Vagina (tissue), 2 donors: ENCODE data around the gene IRX5. TPM values are rescaled to one million over a fixed set of nuclear protein-coding genes. Genes with fewer than 3 reads are reported as not detected.
A peak's percentile ranks its signal among the peaks of the same experiment; 100 is the strongest.

Source experiments
- DNase-seq, 2 donors: peaks; one replicate each; pipeline ENCODE4 v3.0.0-alpha.2; 2017; ENCODE audit errors: extremely low spot score in 2 of 2
- H3K27ac ChIP-seq: fragments of 200-600 bp; sonication (generic); one replicate; pipeline ENCODE4 v1.5.1; 2019
- H3K27me3 ChIP-seq: fragments of 200-600 bp; sonication (generic); one replicate; pipeline ENCODE4 v1.5.1; 2019
- H3K36me3 ChIP-seq, 2 donors: fragments of 200-600 bp; sonication (generic); one replicate each; pipeline ENCODE4 v1.5.1; 2017 to 2019
- H3K4me1 ChIP-seq: fragments of 200-600 bp; sonication (generic); one replicate; pipeline ENCODE4 v1.5.1; 2019
- H3K4me3 ChIP-seq, 2 donors: fragments of 200-600 bp; sonication (generic); 1 replicate in 1 of 2; 2 replicates in 1 of 2; pipeline ENCODE4 v1.5.1; 2016 to 2019
- H3K9me3 ChIP-seq: fragments of 200-600 bp; sonication (generic); one replicate; pipeline ENCODE4 v1.5.1; 2019
- POLR2A ChIP-seq, 2 donors: fragments of 450-650 bp; IDR thresholded peaks; one replicate each; pipeline ENCODE4 v1.6.1; 2017; ENCODE audit warnings: antibody characterized with exemption in 2 of 2, mild to moderate bottlenecking in 2 of 2, moderate library complexity in 2 of 2
- POLR2AphosphoS5 ChIP-seq, 2 donors: sonication (generic); formaldehyde crosslinking; IDR thresholded peaks; one replicate each; pipeline ENCODE4 v1.9.0; 2017; ENCODE audit warnings: antibody characterized with exemption in 2 of 2, mild to moderate bottlenecking in 2 of 2, low read depth in 1 of 2; ENCODE audit not compliant: insufficient read depth in 1 of 2
- intact Hi-C: fragments of 100-400 bp; cut with DNase I; formaldehyde crosslinking; loops from one replicate; pipeline ENCODE4 v1.15.1; 2023
- total RNA-seq: library from RNA; depleted of rRNA; stranded (reverse); fragments of >200 nt; gene quantifications from one replicate; pipeline ENCODE4 v1.2.3, GENCODE V29; 2016
- TF ChIP-seq, protein P1 (sequence below), 3 experiments: fragments of 450-650 bp in 2 of 3; fragments of 200-600 bp in 1 of 3; sonication (generic) in 1 of 3; IDR thresholded peaks; one replicate each; pipeline ENCODE4 v1.5.1; 2017 to 2019; ENCODE audit warnings: antibody characterized with exemption in 3 of 3, mild to moderate bottlenecking in 2 of 3, moderate library complexity in 2 of 3

IRX5 gene
- total RNA-seq, 1 donor from 2014 or later, result 11.0 TPM

DNA sequence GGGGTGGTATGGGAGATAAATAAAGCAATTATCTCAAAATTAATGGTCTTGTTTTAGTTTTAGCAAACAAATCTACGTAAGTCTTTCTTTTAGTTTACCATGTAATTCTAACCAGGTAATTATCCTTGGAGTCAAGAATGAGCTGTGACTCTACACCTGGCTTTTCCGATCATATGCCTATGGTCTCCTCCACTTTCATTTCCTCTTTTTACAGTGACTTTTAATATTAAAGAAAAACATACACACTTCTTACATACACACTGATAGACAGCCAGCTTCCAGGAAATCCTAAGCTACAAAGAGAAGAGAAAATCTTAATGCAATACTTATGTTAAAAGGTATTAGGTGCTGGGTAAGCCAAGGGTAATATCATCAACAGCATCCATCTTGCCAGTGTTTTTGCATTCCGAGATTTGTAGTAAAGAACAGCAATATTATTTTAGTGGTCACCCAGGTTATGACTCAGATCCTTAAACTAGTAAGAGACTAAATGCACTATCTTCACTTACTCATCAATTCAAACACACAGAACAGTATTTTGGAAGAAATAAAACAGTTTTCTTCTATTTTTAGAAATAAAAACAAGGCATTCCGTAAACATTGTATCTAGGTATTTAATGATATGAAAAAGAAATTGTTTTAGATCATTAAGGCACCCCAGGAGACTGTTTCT is 4.4 kb upstream of the IRX5 start:
- Histone ChIP-seq H3K27me3 (no peaks in the 10 kb centered on the region), H3K27ac (no peak overlapping the region)
- intact Hi-C loops, result no loop called here

DNA sequence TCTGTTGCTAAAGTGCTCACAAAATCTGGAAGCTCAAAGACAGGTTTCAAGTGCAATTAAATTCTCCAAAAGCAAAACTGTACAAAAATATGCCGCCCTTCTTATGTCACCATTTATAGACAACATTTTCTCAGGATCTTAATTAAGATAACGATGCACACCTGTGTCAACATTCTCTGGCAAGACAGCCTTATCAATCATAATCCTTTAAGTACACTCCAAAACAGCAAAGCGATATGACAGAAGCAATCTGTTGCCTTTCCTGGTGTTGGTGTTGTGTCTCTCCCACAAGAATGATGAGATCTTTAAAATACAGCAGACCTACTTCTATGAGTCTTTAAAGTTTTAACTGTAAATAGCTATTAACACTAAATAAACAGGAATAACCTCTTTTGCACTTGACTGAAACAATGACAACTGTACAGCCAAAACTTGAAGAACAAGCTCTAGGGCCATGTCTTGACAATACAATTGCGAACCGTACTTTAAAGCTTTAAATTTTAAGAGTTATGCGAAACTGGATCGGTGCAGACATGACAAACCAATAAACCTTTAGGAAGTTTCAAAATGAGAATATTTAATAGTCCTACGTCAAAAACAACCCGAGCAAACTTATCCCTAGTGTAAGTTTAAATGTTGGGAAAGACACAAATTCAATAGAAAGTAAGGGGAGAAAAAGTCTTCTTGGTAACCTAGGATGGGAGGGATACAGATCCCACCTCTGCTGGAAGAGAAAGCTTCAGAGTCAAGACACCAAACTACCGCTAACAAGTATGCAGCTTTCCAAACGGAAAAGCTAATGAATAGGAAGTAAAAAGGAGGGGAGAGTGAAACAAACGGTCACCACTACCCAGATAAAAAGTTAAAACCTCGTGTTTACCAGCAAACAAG is 3.3 kb upstream of the IRX5 start:
- Histone ChIP-seq H3K27me3 (peaks cover 4% of the 10 kb centered on the region), H3K4me3 (peak overlapping the region; percentile 50 to 55), H3K36me3 (no peaks in the 10 kb centered on the region), H3K27ac (peak overlapping the region; percentile 65), H3K9me3 (no peaks in the 10 kb centered on the region), H3K4me1 (peaks cover 11% of the 10 kb centered on the region)
- TF ChIP-seq POLR2A (IDR thresholded peaks at IDR 0.05) (no peak), POLR2AphosphoS5 (IDR thresholded peaks at IDR 0.05; ENCODE audit: insufficient read depth in 1 of 2, low read depth in 1 of 2) (no peak)
- TF ChIP-seq, protein P1, sequence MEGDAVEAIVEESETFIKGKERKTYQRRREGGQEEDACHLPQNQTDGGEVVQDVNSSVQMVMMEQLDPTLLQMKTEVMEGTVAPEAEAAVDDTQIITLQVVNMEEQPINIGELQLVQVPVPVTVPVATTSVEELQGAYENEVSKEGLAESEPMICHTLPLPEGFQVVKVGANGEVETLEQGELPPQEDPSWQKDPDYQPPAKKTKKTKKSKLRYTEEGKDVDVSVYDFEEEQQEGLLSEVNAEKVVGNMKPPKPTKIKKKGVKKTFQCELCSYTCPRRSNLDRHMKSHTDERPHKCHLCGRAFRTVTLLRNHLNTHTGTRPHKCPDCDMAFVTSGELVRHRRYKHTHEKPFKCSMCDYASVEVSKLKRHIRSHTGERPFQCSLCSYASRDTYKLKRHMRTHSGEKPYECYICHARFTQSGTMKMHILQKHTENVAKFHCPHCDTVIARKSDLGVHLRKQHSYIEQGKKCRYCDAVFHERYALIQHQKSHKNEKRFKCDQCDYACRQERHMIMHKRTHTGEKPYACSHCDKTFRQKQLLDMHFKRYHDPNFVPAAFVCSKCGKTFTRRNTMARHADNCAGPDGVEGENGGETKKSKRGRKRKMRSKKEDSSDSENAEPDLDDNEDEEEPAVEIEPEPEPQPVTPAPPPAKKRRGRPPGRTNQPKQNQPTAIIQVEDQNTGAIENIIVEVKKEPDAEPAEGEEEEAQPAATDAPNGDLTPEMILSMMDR (IDR thresholded peaks at IDR 0.05), result no peak
- intact Hi-C loops, result no loop called here
- no peak for DNase-seq

More for the DNA sequence above, 4.4 kb upstream of the IRX5 start:
- no peak for DNase-seq
- H3K4me1 ChIP-seq, result peaks cover 11% of the 10 kb centered on the region
- no peaks in the 10 kb centered on the region for H3K9me3 ChIP-seq
- H3K36me3 ChIP-seq, result no peaks in the 10 kb centered on the region
- TF ChIP-seq POLR2A (IDR thresholded peaks at IDR 0.05), result no peak
- TF ChIP-seq, protein P1 (IDR thresholded peaks at IDR 0.05), result no peak
- TF ChIP-seq POLR2AphosphoS5 (IDR thresholded peaks at IDR 0.05; ENCODE audit: insufficient read depth in 1 of 2, low read depth in 1 of 2), result no peak
- H3K4me3 ChIP-seq, result no peak overlapping the region

DNA sequence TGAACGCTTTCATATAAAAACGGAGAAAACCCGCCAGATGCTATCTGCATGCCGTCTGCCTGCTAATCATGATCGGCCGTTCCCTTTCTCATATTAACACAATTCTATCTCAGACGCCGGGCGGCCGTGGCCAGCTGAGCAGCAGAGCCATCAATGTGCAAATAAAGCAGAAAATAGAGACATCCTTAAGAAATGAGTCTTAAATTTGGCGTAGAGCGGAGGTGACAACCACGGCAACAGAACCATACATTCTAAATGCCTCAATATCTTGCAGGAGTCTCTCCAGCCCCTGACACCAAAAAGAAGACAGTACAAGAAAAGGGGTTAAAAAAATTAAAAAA is 2.7 kb upstream of the IRX5 start:
- Histone ChIP-seq H3K36me3 (no peaks in the 10 kb centered on the region), H3K27ac (peak overlapping the region; percentile 65), H3K9me3 (no peaks in the 10 kb centered on the region), H3K4me1 (peaks cover 11% of the 10 kb centered on the region), H3K27me3 (peaks cover 10% of the 10 kb centered on the region), H3K4me3 (peak overlapping the region; percentile 50 to 55)
- TF ChIP-seq POLR2AphosphoS5 (IDR thresholded peaks at IDR 0.05; ENCODE audit: insufficient read depth in 1 of 2, low read depth in 1 of 2) (no peak), POLR2A (IDR thresholded peaks at IDR 0.05) (no peak)
- TF ChIP-seq, protein P1 (IDR thresholded peaks at IDR 0.05), result no peak
- no peak for DNase-seq
- intact Hi-C loops, result no loop called here

DNA sequence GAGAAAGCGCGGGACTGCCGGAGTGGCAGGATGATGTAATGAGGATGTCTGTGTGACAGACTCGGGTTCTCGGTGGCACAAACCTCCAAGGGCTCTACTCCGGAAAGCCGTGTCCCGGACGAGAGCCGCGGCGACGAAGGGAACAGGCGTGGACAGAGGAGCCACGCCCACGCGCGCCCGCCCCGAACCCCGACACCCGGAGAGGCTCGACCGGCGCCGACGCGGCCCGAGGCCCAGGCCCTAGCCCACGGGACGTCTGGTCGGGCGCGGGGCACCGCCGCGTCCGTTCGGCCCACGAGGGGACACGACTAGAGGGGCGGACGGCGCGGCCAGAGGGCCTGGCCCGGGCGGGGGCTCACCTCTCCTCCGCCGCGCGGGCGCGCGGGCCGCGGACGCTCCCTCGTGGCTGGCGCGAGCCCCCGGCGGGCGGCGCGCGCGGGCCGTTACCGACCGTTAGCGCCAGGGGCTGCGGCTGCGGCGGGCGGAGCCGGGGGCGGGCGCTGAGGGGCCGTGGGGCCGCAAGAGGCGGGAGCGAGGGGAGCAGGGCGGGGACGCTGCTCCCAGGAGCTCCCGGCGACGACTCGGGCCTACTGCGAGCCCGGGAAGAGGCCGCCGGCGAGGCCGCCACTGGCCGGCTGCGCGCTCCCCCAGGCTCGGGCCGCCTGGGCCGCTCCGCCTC is 2.1 kb upstream of the IRX5 start:
- no peaks in the 10 kb centered on the region for H3K9me3 ChIP-seq
- peaks cover 10% of the 10 kb centered on the region for H3K27me3 ChIP-seq
- peaks cover 11% of the 10 kb centered on the region for H3K4me1 ChIP-seq
- H3K27ac ChIP-seq, result peak overlapping the region; percentile 65
- no peaks in the 10 kb centered on the region for H3K36me3 ChIP-seq
- H3K4me3 ChIP-seq, result peak overlapping the region; percentile 50 to 55
- DNase-seq, result no peak
- intact Hi-C loops, result no loop called here
- TF ChIP-seq POLR2AphosphoS5 (IDR thresholded peaks at IDR 0.05; ENCODE audit: insufficient read depth in 1 of 2, low read depth in 1 of 2), result no peak
- TF ChIP-seq, protein P1 (IDR thresholded peaks at IDR 0.05), result no peak
- no peak for TF ChIP-seq POLR2A (IDR thresholded peaks at IDR 0.05)
